ENCODE results near the gene TRAF6. TPM values are rescaled to one million over a fixed set of nuclear protein-coding genes. Genes with fewer than 3 reads are reported as not detected.

The TRAF6 gene
- total and polyA plus RNA-seq, 2 of the 13 experiments (the other 11 are each of a cell fraction or from before 2014, with no cell fraction given): 3.3 to 5.9 TPM

DNA sequence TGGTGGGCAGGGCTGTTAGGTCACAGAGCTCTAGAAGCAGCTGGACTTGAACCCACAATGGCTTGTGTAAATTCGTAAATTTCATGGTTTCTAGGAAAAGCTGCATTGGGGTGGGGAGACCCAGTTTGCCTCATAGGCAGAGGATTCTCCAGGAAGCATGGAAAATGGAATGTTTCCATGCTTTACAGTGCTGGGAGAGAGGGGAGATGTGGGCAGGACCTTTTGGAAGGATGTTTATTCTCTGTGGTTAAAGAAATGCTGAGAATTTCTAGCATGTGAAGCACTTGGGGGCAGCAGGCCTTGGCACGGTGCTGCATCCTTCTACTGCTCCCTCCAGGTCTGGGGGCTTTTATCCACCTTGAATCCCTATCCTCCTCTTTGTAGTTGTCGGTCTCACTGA is 46.3 kb downstream of the TRAF6 start (continued):
- TF ChIP-seq, protein P1, sequence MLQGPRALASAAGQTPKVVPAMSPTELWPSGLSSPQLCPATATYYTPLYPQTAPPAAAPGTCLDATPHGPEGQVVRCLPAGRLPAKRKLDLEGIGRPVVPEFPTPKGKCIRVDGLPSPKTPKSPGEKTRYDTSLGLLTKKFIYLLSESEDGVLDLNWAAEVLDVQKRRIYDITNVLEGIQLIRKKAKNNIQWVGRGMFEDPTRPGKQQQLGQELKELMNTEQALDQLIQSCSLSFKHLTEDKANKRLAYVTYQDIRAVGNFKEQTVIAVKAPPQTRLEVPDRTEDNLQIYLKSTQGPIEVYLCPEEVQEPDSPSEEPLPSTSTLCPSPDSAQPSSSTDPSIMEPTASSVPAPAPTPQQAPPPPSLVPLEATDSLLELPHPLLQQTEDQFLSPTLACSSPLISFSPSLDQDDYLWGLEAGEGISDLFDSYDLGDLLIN (CRISPR knock-in tag; IDR thresholded peaks at IDR 0.05; ENCODE audit: borderline replicate concordance): no peak
- TF ChIP-seq, protein P2, sequence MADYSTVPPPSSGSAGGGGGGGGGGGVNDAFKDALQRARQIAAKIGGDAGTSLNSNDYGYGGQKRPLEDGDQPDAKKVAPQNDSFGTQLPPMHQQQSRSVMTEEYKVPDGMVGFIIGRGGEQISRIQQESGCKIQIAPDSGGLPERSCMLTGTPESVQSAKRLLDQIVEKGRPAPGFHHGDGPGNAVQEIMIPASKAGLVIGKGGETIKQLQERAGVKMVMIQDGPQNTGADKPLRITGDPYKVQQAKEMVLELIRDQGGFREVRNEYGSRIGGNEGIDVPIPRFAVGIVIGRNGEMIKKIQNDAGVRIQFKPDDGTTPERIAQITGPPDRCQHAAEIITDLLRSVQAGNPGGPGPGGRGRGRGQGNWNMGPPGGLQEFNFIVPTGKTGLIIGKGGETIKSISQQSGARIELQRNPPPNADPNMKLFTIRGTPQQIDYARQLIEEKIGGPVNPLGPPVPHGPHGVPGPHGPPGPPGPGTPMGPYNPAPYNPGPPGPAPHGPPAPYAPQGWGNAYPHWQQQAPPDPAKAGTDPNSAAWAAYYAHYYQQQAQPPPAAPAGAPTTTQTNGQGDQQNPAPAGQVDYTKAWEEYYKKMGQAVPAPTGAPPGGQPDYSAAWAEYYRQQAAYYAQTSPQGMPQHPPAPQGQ (CRISPR knock-in tag; IDR thresholded peaks at IDR 0.05; ENCODE audit: borderline replicate concordance): no peak

DNA sequence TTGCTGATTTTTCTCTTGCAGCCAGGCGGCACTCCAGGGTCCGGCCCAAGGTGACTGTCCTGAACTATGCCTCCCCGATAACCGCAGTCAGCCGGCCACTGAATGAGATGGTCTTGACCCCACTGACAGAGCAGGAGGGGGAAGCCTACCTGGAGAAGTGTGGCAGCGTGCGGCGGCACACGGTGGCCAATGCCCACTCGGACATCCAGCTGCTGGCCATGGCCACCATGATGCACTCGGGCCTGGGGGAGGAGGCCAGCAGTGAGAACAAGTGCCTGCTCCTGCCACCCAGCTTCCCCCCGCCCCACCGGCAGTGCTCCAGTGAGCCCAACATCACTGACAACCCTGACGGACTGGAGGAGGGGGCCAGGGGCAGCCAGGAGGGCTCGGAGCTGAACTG is 47.8 kb downstream of the TRAF6 start:
- no peaks in the 10 kb centered on the region for H3K9me3 ChIP-seq (ENCODE audit: low read length)
- H2AFZ ChIP-seq (ENCODE audit: low read length): no peak overlapping the region
- intact Hi-C loops (cut with micrococcal nuclease; ENCODE audit: unreplicated experiment): no loop called here
- POLR2A ChIA-PET: no interaction called here
- no peak overlapping the region for H3K9ac ChIP-seq (ENCODE audit: insufficient read depth, low read depth, low read length)
- no peaks in the 10 kb centered on the region for H3K4me1 ChIP-seq (ENCODE audit: insufficient read depth, low read length)
- no peaks in the 10 kb centered on the region for H3K36me3 ChIP-seq (replicated peaks in 1 of 2; ENCODE audit: control insufficient read depth in 1 of 2, insufficient read depth in 2 of 2, low read length in 2 of 2)
- WGBS (ENCODE audit: low lambda C conversion rate): 71% methylated on average over 6 of the region's 15 CpGs
- in situ Hi-C loops (cut with HindIII; ENCODE audit: extremely low pct_ligation_motif_present, low pct_unique_long_range_greater_than_20kb): no loop called here
- CTCF ChIA-PET (ENCODE audit: low intra/inter-chr PET ratio, low total read pairs): no interaction called here
- FAIRE-seq: no peak
- peaks cover 0 to 3% of the 10 kb centered on the region in 2 experiments; a peak in 1 of 5 replicates for H3K27me3 ChIP-seq (ENCODE audit: control insufficient read depth in 1 of 2, insufficient read depth in 2 of 2, low read length in 2 of 2)
- H3K4me2 ChIP-seq (ENCODE audit: low read depth, low read length): no peak overlapping the region
- BruUV-seq (replicated peaks): no TSS peak
- no peaks in the 10 kb centered on the region for H4K20me1 ChIP-seq (ENCODE audit: insufficient read depth, low read length)
- no peak overlapping the region for H3K4me3 ChIP-seq (replicated peaks in 1 of 3; ENCODE audit: insufficient read depth in 1 of 3, low read depth in 2 of 3, low read length in 3 of 3)
- DNase-seq (ENCODE audit: low spot score): no peak
- H3K27ac ChIP-seq (ENCODE audit: extremely low read length, insufficient read depth, low read length): no peak overlapping the region
- ATAC-seq: no peak
- H3K79me2 ChIP-seq (ENCODE audit: insufficient read depth, low read length): no peaks in the 10 kb centered on the region
- TF ChIP-seq, protein P3, sequence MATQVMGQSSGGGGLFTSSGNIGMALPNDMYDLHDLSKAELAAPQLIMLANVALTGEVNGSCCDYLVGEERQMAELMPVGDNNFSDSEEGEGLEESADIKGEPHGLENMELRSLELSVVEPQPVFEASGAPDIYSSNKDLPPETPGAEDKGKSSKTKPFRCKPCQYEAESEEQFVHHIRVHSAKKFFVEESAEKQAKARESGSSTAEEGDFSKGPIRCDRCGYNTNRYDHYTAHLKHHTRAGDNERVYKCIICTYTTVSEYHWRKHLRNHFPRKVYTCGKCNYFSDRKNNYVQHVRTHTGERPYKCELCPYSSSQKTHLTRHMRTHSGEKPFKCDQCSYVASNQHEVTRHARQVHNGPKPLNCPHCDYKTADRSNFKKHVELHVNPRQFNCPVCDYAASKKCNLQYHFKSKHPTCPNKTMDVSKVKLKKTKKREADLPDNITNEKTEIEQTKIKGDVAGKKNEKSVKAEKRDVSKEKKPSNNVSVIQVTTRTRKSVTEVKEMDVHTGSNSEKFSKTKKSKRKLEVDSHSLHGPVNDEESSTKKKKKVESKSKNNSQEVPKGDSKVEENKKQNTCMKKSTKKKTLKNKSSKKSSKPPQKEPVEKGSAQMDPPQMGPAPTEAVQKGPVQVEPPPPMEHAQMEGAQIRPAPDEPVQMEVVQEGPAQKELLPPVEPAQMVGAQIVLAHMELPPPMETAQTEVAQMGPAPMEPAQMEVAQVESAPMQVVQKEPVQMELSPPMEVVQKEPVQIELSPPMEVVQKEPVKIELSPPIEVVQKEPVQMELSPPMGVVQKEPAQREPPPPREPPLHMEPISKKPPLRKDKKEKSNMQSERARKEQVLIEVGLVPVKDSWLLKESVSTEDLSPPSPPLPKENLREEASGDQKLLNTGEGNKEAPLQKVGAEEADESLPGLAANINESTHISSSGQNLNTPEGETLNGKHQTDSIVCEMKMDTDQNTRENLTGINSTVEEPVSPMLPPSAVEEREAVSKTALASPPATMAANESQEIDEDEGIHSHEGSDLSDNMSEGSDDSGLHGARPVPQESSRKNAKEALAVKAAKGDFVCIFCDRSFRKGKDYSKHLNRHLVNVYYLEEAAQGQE (IDR thresholded peaks at IDR 0.05; ENCODE audit: borderline replicate concordance in 1 of 2, low read depth in 1 of 2, low read length in 2 of 2): no peak
- TF ChIP-seq NFYB (CRISPR knock-in tag; IDR thresholded peaks at IDR 0.05): no peak
- TF ChIP-seq ZNF350 (CRISPR knock-in tag; IDR thresholded peaks at IDR 0.05; ENCODE audit: borderline replicate concordance, low read depth): no peak
- TF ChIP-seq MED13 (CRISPR knock-in tag; IDR thresholded peaks at IDR 0.05): no peak
- no peak for TF ChIP-seq KLF9 (CRISPR knock-in tag; IDR thresholded peaks at IDR 0.05; ENCODE audit: low read depth)
- TF ChIP-seq, protein P4, sequence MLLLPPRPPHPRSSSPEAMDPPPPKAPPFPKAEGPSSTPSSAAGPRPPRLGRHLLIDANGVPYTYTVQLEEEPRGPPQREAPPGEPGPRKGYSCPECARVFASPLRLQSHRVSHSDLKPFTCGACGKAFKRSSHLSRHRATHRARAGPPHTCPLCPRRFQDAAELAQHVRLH (CRISPR knock-in tag; IDR thresholded peaks at IDR 0.05; ENCODE audit: borderline replicate concordance, low read depth): no peak
- TF ChIP-seq ATF7-NPFF (CRISPR knock-in tag; IDR thresholded peaks at IDR 0.05; ENCODE audit: low read depth): no peak
- TF ChIP-seq, protein P5, sequence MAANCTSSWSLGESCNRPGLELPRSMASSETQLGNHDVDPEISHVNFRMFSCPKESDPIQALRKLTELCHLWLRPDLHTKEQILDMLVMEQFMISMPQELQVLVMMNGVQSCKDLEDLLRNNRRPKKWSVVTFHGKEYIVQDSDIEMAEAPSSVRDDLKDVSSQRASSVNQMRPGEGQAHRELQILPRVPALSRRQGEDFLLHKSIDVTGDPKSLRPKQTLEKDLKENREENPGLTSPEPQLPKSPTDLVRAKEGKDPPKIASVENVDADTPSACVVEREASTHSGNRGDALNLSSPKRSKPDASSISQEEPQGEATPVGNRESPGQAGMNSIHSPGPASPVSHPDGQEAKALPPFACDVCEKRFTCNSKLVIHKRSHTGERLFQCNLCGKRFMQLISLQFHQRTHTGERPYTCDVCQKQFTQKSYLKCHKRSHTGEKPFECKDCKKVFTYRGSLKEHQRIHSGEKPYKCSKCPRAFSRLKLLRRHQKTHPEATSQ (CRISPR knock-in tag; IDR thresholded peaks at IDR 0.05; ENCODE audit: borderline replicate concordance): no peak
- TF ChIP-seq ZNF451 (CRISPR knock-in tag; IDR thresholded peaks at IDR 0.05): no peak
- TF ChIP-seq, protein P6, sequence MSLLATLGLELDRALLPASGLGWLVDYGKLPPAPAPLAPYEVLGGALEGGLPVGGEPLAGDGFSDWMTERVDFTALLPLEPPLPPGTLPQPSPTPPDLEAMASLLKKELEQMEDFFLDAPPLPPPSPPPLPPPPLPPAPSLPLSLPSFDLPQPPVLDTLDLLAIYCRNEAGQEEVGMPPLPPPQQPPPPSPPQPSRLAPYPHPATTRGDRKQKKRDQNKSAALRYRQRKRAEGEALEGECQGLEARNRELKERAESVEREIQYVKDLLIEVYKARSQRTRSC (CRISPR knock-in tag; IDR thresholded peaks at IDR 0.05; ENCODE audit: low read depth): no peak

Measured in HepG2 (cell line).